ENCODE measurements around the gene CDHR3. TPM values are rescaled to one million over a fixed set of nuclear protein-coding genes. Genes with fewer than 3 reads are reported as not detected.

Gene CDHR3
- total and polyA plus RNA-seq, 4 donors: 10.5 to 80.3 (median 36.0) TPM

- no peak overlapping the region for H3K9ac ChIP-seq (ENCODE audit: insufficient read depth in 1 of 2, low read length in 2 of 2)
- H3K27ac ChIP-seq (ENCODE audit: low read depth in 1 of 2, low read length in 1 of 2): peak overlapping the region in 1 of 2 donors; percentile 75
- DNase-seq (no peak), ATAC-seq (ENCODE audit: insufficient read depth, low FRiP score) (no peak)
- 42 to 70% methylated on average over 26 of the region's 26 CpGs for WGBS, 2 donors
- H3K4me3 ChIP-seq: no peak overlapping the region
- H3K27me3 ChIP-seq (ENCODE audit: control insufficient read depth in 3 of 3, insufficient read depth in 3 of 3, low read length in 2 of 3): no peaks in the 10 kb centered on the region
- H3K4me1 ChIP-seq (ENCODE audit: control insufficient read depth in 5 of 5, insufficient read depth in 5 of 5, low read length in 5 of 5): peaks cover 4 to 26% (median 13%) of the 10 kb centered on the region in 5 donors
- TF ChIP-seq, protein P1, sequence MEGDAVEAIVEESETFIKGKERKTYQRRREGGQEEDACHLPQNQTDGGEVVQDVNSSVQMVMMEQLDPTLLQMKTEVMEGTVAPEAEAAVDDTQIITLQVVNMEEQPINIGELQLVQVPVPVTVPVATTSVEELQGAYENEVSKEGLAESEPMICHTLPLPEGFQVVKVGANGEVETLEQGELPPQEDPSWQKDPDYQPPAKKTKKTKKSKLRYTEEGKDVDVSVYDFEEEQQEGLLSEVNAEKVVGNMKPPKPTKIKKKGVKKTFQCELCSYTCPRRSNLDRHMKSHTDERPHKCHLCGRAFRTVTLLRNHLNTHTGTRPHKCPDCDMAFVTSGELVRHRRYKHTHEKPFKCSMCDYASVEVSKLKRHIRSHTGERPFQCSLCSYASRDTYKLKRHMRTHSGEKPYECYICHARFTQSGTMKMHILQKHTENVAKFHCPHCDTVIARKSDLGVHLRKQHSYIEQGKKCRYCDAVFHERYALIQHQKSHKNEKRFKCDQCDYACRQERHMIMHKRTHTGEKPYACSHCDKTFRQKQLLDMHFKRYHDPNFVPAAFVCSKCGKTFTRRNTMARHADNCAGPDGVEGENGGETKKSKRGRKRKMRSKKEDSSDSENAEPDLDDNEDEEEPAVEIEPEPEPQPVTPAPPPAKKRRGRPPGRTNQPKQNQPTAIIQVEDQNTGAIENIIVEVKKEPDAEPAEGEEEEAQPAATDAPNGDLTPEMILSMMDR (IDR thresholded peaks at IDR 0.05; ENCODE audit: control extremely low read depth, extremely low read depth): no peak
- no peaks in the 10 kb centered on the region for H3K36me3 ChIP-seq (ENCODE audit: control insufficient read depth in 4 of 4, insufficient read depth in 4 of 4, low read length in 4 of 4)
- H3K9me3 ChIP-seq (ENCODE audit: control insufficient read depth in 4 of 4, insufficient read depth in 3 of 4, low read length in 3 of 4): no peaks in the 10 kb centered on the region
Measured at GRCh38 chr7:106065575-106066500, 102.8 kb downstream of the CDHR3 start.

GRCh38 chr7:106067678-106068077, 104.6 kb downstream of the CDHR3 start:
- Histone ChIP-seq H3K9ac (ENCODE audit: insufficient read depth in 1 of 2, low read length in 2 of 2) (no peak overlapping the region), H3K4me1 (ENCODE audit: control insufficient read depth in 5 of 5, insufficient read depth in 5 of 5, low read length in 5 of 5) (peaks cover 9 to 35% (median 21%) of the 10 kb centered on the region in 5 donors), H3K27ac (ENCODE audit: low read depth in 1 of 2, low read length in 1 of 2) (no peak overlapping the region), H3K36me3 (ENCODE audit: control insufficient read depth in 4 of 4, insufficient read depth in 4 of 4, low read length in 4 of 4) (no peaks in the 10 kb centered on the region), H3K27me3 (ENCODE audit: control insufficient read depth in 3 of 3, insufficient read depth in 3 of 3, low read length in 2 of 3) (no peaks in the 10 kb centered on the region), H3K9me3 (ENCODE audit: control insufficient read depth in 4 of 4, insufficient read depth in 3 of 4, low read length in 3 of 4) (no peaks in the 10 kb centered on the region), H3K4me3 (no peak overlapping the region)
- WGBS, 2 donors: 91 to 92% methylated on average over 3 of the region's 3 CpGs
- TF ChIP-seq, protein P1 (IDR thresholded peaks at IDR 0.05; ENCODE audit: control extremely low read depth, extremely low read depth): no peak
- DNase-seq: no peak
- ATAC-seq (ENCODE audit: insufficient read depth, low FRiP score): no peak

GRCh38 chr7:106068538-106068961, 105.5 kb downstream of the CDHR3 start:
- 89 to 95% methylated on average over 4 of the region's 4 CpGs for WGBS, 2 donors
- Histone ChIP-seq H3K9ac (ENCODE audit: insufficient read depth in 1 of 2, low read length in 2 of 2) (no peak overlapping the region), H3K27me3 (ENCODE audit: control insufficient read depth in 3 of 3, insufficient read depth in 3 of 3, low read length in 2 of 3) (no peaks in the 10 kb centered on the region), H3K27ac (ENCODE audit: low read depth in 1 of 2, low read length in 1 of 2) (no peak overlapping the region), H3K4me3 (no peak overlapping the region), H3K9me3 (ENCODE audit: control insufficient read depth in 4 of 4, insufficient read depth in 3 of 4, low read length in 3 of 4) (no peaks in the 10 kb centered on the region), H3K36me3 (ENCODE audit: control insufficient read depth in 4 of 4, insufficient read depth in 4 of 4, low read length in 4 of 4) (no peaks in the 10 kb centered on the region), H3K4me1 (ENCODE audit: control insufficient read depth in 5 of 5, insufficient read depth in 5 of 5, low read length in 5 of 5) (peaks cover 9 to 35% (median 21%) of the 10 kb centered on the region in 5 donors)
- ATAC-seq (ENCODE audit: insufficient read depth, low FRiP score): no peak
- TF ChIP-seq, protein P1 (IDR thresholded peaks at IDR 0.05; ENCODE audit: control extremely low read depth, extremely low read depth): no peak
- DNase-seq: no peak
